ENCODE measurements around the gene NXT1.

Gene NXT1

DNA sequence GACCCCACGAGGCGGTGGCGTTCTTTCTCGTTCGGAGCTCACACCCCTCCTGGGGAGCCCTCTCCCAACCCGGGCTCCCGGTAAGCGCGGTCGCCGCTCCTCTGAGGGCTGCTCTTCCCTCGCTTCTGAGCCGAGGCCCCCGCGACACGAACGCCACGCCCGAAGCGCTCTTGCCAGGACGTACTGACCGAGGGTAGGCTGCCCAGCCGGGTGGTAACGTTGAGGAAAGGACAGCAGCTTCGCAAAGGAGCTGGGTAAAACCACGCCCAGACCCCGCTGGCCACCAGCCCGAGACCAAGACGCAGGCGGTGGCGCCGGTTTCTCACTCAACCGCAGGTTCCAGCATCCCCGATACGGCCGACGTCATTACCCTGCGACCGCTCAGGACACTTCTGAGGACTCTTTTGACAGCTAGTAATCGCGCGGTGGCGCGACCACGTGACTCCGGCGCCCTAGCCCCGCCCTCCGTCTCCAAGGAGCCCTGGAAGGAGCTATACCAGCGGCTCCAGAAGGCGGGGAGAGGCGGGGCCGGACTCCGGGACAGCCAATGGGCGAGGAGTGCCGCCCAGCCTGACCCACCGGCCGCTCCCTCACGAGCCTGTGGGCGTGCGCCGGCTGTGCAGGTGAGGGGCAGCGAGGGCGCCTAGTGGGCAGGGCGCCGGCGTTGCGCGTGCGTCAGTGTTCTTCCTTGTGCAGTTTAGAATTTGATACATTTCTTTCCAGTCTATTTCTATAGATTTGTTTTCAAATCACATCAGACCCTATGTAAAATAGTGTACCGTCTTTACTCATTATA is 7.4 kb downstream of the NXT1 start:
- peak overlapping the region; percentile 46 to 75 (median 59) for H3K4me3 ChIP-seq

DNA sequence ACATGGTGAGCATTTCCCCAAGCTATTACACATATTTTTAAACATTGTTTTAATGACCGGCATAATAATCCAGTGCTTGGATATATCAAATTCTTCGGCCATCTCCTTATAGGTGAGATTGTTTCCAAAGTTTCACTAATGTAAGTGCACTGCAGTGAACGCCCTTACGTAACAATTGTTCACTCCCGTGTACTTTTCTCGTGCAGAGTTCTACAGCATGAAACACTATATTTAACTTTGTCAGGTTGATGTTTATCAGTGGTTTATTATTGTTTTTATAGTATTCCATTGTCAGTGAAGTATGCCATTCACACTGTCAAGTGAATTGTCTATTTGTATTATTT is 7.9 kb downstream of the NXT1 start:
- Histone ChIP-seq H3K4me3 (peak overlapping the region; percentile 46 to 75 (median 59)), H3K27ac (peak overlapping the region in 18 of 21 experiments; percentile 8 to 96 (median 87))

More for the DNA sequence above, 7.4 kb downstream of the NXT1 start:
- H3K27ac ChIP-seq, result peak overlapping the region in 20 of 21 experiments; percentile 73 to 97 (median 90)

DNA sequence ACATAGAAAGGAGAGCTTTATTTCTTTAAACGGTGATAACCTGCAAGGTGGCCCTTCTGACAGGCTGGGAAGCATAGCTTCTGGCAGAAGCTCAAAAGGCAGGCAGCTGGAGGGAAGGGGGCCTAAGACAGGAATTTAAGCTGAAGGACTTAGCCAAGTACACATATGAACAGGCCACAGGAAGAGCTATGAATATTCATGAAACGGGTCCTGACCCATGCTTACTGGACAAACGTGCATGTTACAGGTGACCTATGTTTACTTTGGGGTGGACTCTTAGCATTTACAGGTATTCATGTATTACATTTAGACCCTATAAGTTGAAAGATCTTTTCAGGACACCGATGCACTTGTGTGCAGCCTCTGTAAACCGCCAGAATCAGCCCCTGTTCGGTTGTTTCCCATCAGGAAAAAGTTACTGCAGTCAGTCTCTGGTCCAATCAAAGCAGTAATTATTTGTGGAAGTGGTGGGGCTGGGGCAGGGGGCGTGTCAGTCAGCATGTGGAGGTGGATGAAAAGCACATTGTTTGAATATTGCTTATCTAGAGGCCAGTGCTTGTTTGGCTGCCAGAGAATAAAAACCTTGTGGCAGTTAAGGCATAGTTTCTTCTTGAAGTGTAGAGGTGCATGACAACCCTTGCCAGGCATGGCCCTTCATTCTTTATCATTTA is 8.5 kb downstream of the NXT1 start:
- peak overlapping the region in 2 of 7 experiments; percentile 59 to 75 for H3K4me3 ChIP-seq
- peak overlapping the region in 13 of 21 experiments; percentile 8 to 94 (median 87) for H3K27ac ChIP-seq

GRCh38 chr20:23360531-23360930 is 9.9 kb downstream of the NXT1 start:
- H3K4me3 ChIP-seq, result peak overlapping the region in 1 of 7 experiments; percentile 82

DNA sequence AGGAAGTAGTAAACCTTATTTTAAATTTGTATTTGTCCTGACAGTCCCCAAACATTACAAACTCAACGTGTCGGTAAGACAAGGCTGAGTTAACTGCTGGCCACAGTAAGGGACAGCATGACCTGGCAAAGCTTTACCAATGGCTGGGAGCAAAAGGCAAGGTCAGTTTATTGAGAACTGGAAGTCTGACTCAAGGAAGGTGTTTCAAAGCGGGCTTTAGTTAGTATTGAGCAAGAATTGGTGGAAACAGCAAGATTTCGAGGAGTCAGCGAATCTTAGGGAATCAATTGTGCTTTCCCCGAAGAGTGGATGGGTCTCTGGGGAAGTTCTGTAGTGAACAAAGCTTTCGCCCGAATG is 10.5 kb downstream of the NXT1 start:
- H3K27ac ChIP-seq, result peak overlapping the region; percentile 92 to 100 (median 99)

More at GRCh38 chr20:23360531-23360930, 9.9 kb downstream of the NXT1 start:
- peak overlapping the region in 19 of 21 experiments; percentile 92 to 100 (median 99) for H3K27ac ChIP-seq

GRCh38 chr20:23361476-23362391 is 11.1 kb downstream of the NXT1 start, which contains the start of gene GZF1:
Gene GZF1, plus strand, starts transcription at chr20:23362182. Its CDS starts 2,202 bp downstream, at chr20:23364384.
- peak within 1 kb of the TSS; percentile 92 to 100 (median 99) for H3K27ac ChIP-seq
- peak within 1 kb of the TSS; percentile 82 to 95 (median 91) for H3K4me3 ChIP-seq

More for the DNA sequence above, 10.5 kb downstream of the NXT1 start:
- peak overlapping the region; percentile 82 to 95 (median 91) for H3K4me3 ChIP-seq

- Histone ChIP-seq H3K4me3 (peak overlapping the region; percentile 82 to 95 (median 91)), H3K27ac (peak overlapping the region; percentile 56 to 100 (median 97))
These were observed 12.0 kb downstream of the NXT1 start for GRCh38 chr20:23362392-23363256.

GRCh38 chr20:23363257-23363649 is 12.7 kb downstream of the NXT1 start:
- peak overlapping the region in 10 of 21 experiments; percentile 78 to 99 (median 98) for H3K27ac ChIP-seq

GRCh38 chr20:23365390-23366165 is 15.0 kb downstream of the NXT1 start:
- Histone ChIP-seq H3K4me3 (no peak overlapping the region), H3K27ac (peak overlapping the region in 2 of 21 experiments; percentile 14 to 59)

More at GRCh38 chr20:23363257-23363649, 12.7 kb downstream of the NXT1 start:
- H3K4me3 ChIP-seq, result peak overlapping the region in 3 of 7 experiments; percentile 82 to 94 (median 86)

GRCh38 chr20:23366384-23366783 is 15.8 kb downstream of the NXT1 start:
- Histone ChIP-seq H3K27ac (peak overlapping the region in 1 of 21 experiments; percentile 59), H3K4me3 (no peak overlapping the region)

DNA sequence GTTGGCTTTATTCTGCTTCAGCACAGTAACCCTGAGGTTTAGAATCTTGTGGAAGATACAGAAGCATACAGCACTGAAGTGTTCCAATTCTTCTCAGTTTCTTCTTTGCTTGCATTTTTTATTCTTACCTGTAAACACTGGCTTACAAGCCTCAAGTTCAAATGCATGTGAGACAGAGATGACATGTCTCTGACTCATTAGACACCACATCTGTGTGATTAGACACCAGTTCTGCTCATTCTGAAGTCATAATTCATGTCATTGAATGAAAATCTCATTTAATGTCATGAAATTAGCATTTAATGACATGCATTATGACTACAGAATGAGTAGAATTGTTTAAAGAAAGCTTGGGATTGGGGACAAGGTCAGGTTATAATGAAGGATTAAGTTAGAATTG is 17.2 kb downstream of the NXT1 start:
- Histone ChIP-seq H3K4me3 (no peak overlapping the region), H3K27ac (peak overlapping the region in 1 of 21 experiments; percentile 6)

DNA sequence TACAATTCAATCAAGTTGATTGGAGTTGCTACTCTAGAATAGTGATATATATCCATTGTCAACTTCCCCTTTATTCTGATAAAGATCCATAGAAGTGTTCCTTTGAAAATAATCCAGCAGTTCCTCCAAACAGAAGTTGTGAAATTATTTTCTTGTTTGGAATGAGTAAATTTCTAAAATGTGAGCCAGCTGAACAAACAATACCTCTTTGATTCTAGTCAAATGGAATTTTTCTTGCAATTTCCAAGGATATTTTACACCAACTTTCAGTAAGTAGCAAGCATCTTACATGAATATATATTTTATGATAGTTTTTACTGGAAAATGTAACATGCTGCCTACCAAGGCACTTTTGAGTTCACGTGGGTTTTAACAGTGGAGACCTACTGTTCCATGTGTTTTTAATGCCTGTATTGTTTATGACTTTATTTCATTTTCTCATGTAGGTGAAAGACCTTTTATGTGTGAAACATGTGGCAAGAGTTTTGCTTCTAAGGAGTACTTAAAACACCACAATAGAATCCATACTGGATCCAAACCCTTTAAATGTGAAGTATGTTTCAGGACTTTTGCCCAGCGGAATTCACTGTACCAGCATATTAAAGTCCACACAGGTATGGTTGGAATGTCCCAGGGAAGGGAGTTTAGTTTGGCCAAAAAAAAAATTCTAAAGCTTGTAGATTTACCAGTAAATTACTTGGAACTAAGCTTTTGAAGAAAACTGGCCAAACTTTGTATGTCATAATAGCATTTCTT is 17.9 kb downstream of the NXT1 start:
- H3K27ac ChIP-seq, result no peak overlapping the region

GRCh38 chr20:23369072-23369823 is 18.7 kb downstream of the NXT1 start:
- Histone ChIP-seq H3K27ac (no peak overlapping the region), H3K4me3 (no peak overlapping the region)

More for the DNA sequence above, 17.9 kb downstream of the NXT1 start:
- no peak overlapping the region for H3K4me3 ChIP-seq

DNA sequence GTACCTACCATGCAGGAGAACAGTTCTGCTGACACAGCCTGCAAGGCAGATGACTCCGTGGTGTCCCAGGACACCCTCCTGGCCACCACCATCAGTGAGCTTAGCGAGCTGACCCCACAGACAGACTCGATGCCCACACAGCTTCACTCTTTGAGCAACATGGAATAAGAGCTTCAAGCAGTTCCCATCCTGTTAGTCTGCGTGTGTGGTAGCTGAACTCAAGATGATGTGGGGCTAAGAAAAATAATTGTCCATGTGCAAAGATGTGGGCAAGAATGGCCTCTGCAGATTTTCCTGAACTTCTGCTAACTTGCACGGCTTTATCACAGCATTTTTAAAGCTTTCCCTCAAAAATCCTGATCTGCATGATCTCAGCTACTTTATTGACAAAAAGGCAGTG is 19.7 kb downstream of the NXT1 start:
- Histone ChIP-seq H3K4me3 (no peak overlapping the region), H3K27ac (no peak overlapping the region)

GRCh38 chr20:23370873-23371272 is 20.3 kb downstream of the NXT1 start:
- Histone ChIP-seq H3K4me3 (no peak overlapping the region), H3K27ac (peak overlapping the region in 2 of 21 experiments; percentile 6 to 30)

DNA sequence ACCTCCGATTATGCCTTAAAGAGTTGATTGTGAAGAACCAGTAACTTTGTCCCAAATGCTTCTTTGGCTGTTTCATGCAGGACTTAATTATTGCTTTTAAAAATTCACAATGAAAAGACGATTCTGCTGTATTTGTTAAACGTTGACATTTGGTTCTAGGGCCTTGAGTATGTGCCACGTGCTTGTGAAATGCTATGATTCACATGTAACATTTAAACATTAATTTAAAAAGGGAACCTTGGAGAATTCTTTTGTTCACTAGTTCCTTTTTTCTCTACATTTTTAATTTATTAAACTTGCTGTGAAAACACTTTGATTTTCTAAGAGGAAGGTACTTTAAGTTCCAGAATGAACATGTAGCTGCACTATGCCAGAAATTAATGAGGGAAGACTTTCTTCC is 20.9 kb downstream of the NXT1 start:
- no peak overlapping the region for H3K4me3 ChIP-seq
- H3K27ac ChIP-seq, result peak overlapping the region in 2 of 21 experiments; percentile 6 to 30
